Lower leg skin (tissue), 3 donors: Measurements from ENCODE around the gene RPL13.

Source experiments
- CTCF ChIP-seq, 3 donors: fragments of 450-650 bp; IDR thresholded peaks; one replicate each; pipeline ENCODE4 v1.5.1; 2016; ENCODE audit warnings: antibody characterized with exemption in 3 of 3, mild to moderate bottlenecking in 3 of 3, moderate library complexity in 2 of 3
- POLR2A ChIP-seq, 2 donors: fragments of 450-650 bp; IDR thresholded peaks; one replicate each; pipeline ENCODE4 v1.6.1; 2016 to 2017; ENCODE audit warnings: antibody characterized with exemption in 2 of 2, mild to moderate bottlenecking in 1 of 2, moderate library complexity in 1 of 2

GRCh38 chr16:89555780-89556179, 4.7 kb upstream of the RPL13 start:
- TF ChIP-seq POLR2A (IDR thresholded peaks at IDR 0.05), result no peak
- TF ChIP-seq CTCF (IDR thresholded peaks at IDR 0.05), result no peak
